HEK293 (cell line): ENCODE results near the gene TRNAU1AP.

Source experiments
- GFI1B ChIP-seq: fragments of 450-650 bp; formaldehyde crosslinking; IDR thresholded peaks from 2 replicates; pipeline ENCODE4 v1.5.1; 2016; ENCODE audit warnings: missing biosample characterization, missing genetic modification characterization
- HOXA7 ChIP-seq: sonication (generic); formaldehyde crosslinking; IDR thresholded peaks from 2 replicates; pipeline ENCODE4 v1.8.1; 2022; ENCODE audit warnings: missing genetic modification reagents, borderline replicate concordance
- HOXD13 ChIP-seq: sonication (generic); formaldehyde crosslinking; IDR thresholded peaks from 2 replicates; pipeline ENCODE4 v1.8.0; 2022; ENCODE audit warnings: missing genetic modification reagents, borderline replicate concordance
- IKZF3 ChIP-seq: fragments of 450-650 bp; IDR thresholded peaks from 2 replicates; pipeline ENCODE4 v1.5.0; 2018; ENCODE audit warnings: missing biosample characterization, mild to moderate bottlenecking, missing genetic modification characterization, moderate library complexity
- RBAK ChIP-seq: fragments of 450-650 bp; formaldehyde crosslinking; IDR thresholded peaks from 2 replicates; pipeline ENCODE4 v1.5.1; 2016; ENCODE audit warnings: missing biosample characterization, missing genetic modification characterization
- REST ChIP-seq: fragments of 450-650 bp; formaldehyde crosslinking; IDR thresholded peaks from 2 replicates; pipeline ENCODE4 v1.5.1; 2016; ENCODE audit warnings: missing biosample characterization, missing genetic modification characterization
- TSHZ1 ChIP-seq: fragments of 450-650 bp; formaldehyde crosslinking; IDR thresholded peaks from 2 replicates; pipeline ENCODE4 v1.5.1; 2016; ENCODE audit warnings: missing biosample characterization, missing genetic modification characterization, borderline replicate concordance
- ZBTB17 ChIP-seq: fragments of 450-650 bp; formaldehyde crosslinking; IDR thresholded peaks from 2 replicates; pipeline ENCODE4 v1.5.1; 2016; ENCODE audit warnings: missing biosample characterization, missing genetic modification characterization
- ZNF114 ChIP-seq: fragments of 450-650 bp; formaldehyde crosslinking; IDR thresholded peaks from 2 replicates; pipeline ENCODE4 v1.5.0; 2017; ENCODE audit warnings: missing biosample characterization, missing genetic modification characterization
- ZNF138 ChIP-seq: fragments of 450-650 bp; formaldehyde crosslinking; IDR thresholded peaks from 2 replicates; pipeline ENCODE4 v1.5.1; 2016; ENCODE audit warnings: missing biosample characterization, missing genetic modification characterization, borderline replicate concordance
- ZNF280C ChIP-seq: fragments of 450-650 bp; formaldehyde crosslinking; IDR thresholded peaks from 2 replicates; pipeline ENCODE4 v1.5.1; 2016; ENCODE audit warnings: missing biosample characterization, missing genetic modification characterization
- ZNF292 ChIP-seq: fragments of 450-650 bp; formaldehyde crosslinking; IDR thresholded peaks from 2 replicates; pipeline ENCODE4 v1.5.1; 2016; ENCODE audit warnings: low read depth, missing biosample characterization, missing genetic modification characterization, borderline replicate concordance
- ZNF37A ChIP-seq: fragments of 450-650 bp; IDR thresholded peaks from 2 replicates; pipeline ENCODE4 v1.5.1; 2018; ENCODE audit warnings: missing biosample characterization, missing genetic modification characterization
- ZNF404 ChIP-seq: fragments of 450-650 bp; formaldehyde crosslinking; IDR thresholded peaks from 2 replicates; pipeline ENCODE4 v1.5.1; 2017; ENCODE audit warnings: missing biosample characterization, missing genetic modification characterization
- ZNF48 ChIP-seq: fragments of 450-650 bp; formaldehyde crosslinking; IDR thresholded peaks from 2 replicates; pipeline ENCODE4 v1.5.1; 2016; ENCODE audit warnings: missing biosample characterization, missing genetic modification characterization
- ZNF621 ChIP-seq: fragments of 450-650 bp; formaldehyde crosslinking; IDR thresholded peaks from 2 replicates; pipeline ENCODE4 v1.5.1; 2017; ENCODE audit warnings: missing biosample characterization, missing genetic modification characterization
- ZNF629 ChIP-seq: fragments of 450-650 bp; formaldehyde crosslinking; IDR thresholded peaks from 2 replicates; pipeline ENCODE4 v1.5.1; 2017; ENCODE audit warnings: missing biosample characterization, missing genetic modification characterization
- ZNF654 ChIP-seq: fragments of 450-650 bp; formaldehyde crosslinking; IDR thresholded peaks from 2 replicates; pipeline ENCODE4 v1.5.1; 2016; ENCODE audit warnings: low read depth, missing biosample characterization, missing genetic modification characterization
- ZNF658 ChIP-seq: fragments of 450-650 bp; formaldehyde crosslinking; IDR thresholded peaks from 2 replicates; pipeline ENCODE4; 2016; ENCODE audit warnings: missing biosample characterization, missing genetic modification characterization
- ZNF692 ChIP-seq: fragments of 450-650 bp; formaldehyde crosslinking; IDR thresholded peaks from 2 replicates; pipeline ENCODE4 v1.5.1; 2016; ENCODE audit warnings: missing biosample characterization, missing genetic modification characterization
- ZNF777 ChIP-seq: fragments of 450-650 bp; formaldehyde crosslinking; IDR thresholded peaks from 2 replicates; pipeline ENCODE4 v1.5.1; 2017; ENCODE audit warnings: missing biosample characterization, missing genetic modification characterization, borderline replicate concordance
- ZNF791 ChIP-seq: fragments of 450-650 bp; formaldehyde crosslinking; IDR thresholded peaks from 2 replicates; pipeline ENCODE4 v1.5.1; 2016; ENCODE audit warnings: missing biosample characterization, missing genetic modification characterization
- ZNF843 ChIP-seq: fragments of 450-650 bp; formaldehyde crosslinking; IDR thresholded peaks from 2 replicates; pipeline ENCODE4 v1.5.1; 2016; ENCODE audit warnings: missing biosample characterization, missing genetic modification characterization
- ZSCAN23 ChIP-seq: fragments of 450-650 bp; formaldehyde crosslinking; IDR thresholded peaks from 2 replicates; pipeline ENCODE4 v1.5.1; 2016; ENCODE audit warnings: missing biosample characterization, missing genetic modification characterization
- ZSCAN5A ChIP-seq: fragments of 450-650 bp; formaldehyde crosslinking; IDR thresholded peaks from 2 replicates; pipeline ENCODE4 v1.5.1; 2016; ENCODE audit warnings: missing biosample characterization, missing genetic modification characterization

Gene TRNAU1AP

GRCh38 chr1:28602536-28603439, 49.9 kb downstream of the TRNAU1AP start (continued):
- no peak for TF ChIP-seq ZNF791 (tag by site-specific recombination)
- no peak for TF ChIP-seq ZNF114 (tag by site-specific recombination)
- no peak for TF ChIP-seq ZNF658
- TF ChIP-seq ZNF621 (tag by site-specific recombination) = no peak
- TF ChIP-seq ZNF138 (tag by site-specific recombination) = no peak
- no peak for TF ChIP-seq ZSCAN5A
- no peak for TF ChIP-seq ZSCAN23 (tag by site-specific recombination)
- no peak for TF ChIP-seq TSHZ1 (tag by site-specific recombination)
- TF ChIP-seq ZNF37A (tag by site-specific recombination) = no peak
- TF ChIP-seq REST = no peak
- no peak for TF ChIP-seq ZNF404 (tag by site-specific recombination)
- peak; percentile 58 for TF ChIP-seq ZBTB17 (tag by site-specific recombination)
- TF ChIP-seq ZNF292 = no peak
- peak; percentile 96 for TF ChIP-seq ZNF654 (tag by site-specific recombination)
- 0 out of 2 replicates have a peak, but pooled peaks have one; percentile 21 for TF ChIP-seq ZNF692
- peak; percentile 41; the same call in 1 of the 2 replicates for TF ChIP-seq ZNF629
- no peak for TF ChIP-seq ZNF777 (tag by site-specific recombination)
- no peak for TF ChIP-seq ZNF280C (tag by site-specific recombination)
- TF ChIP-seq ZNF843 = no peak; the same call in 1 of the 2 replicates
- no peak for TF ChIP-seq HOXD13 (CRISPR knock-in tag)
- TF ChIP-seq ZNF48 (tag by site-specific recombination) = no peak
- no peak for TF ChIP-seq GFI1B (tag by site-specific recombination)
- no peak for TF ChIP-seq RBAK
- TF ChIP-seq HOXA7 (CRISPR knock-in tag) = no peak
- TF ChIP-seq IKZF3 = peak; percentile 95
